GM12878 (cell line): ENCODE results near the gene SPTY2D1. TPM values are rescaled to one million over a fixed set of nuclear protein-coding genes. Genes with fewer than 3 reads are reported as not detected.

Experiments used
- ATF2 ChIP-seq: IDR thresholded peaks from 2 replicates; pipeline ENCODE4 v1.6.1; 2012; ENCODE audit warnings: low read length, inconsistent platforms
- BHLHE40 ChIP-seq, 2 experiments: fragments of 450-650 bp in 1 of 2; IDR thresholded peaks; 2 replicates each; pipeline ENCODE4 v1.6.1; 2011 to 2017; ENCODE audit warnings: low read depth in 2 of 2, borderline replicate concordance in 1 of 2, improper control_type of control experiment in 1 of 2, low read length in 1 of 2, mild to moderate bottlenecking in 1 of 2
- E2F8 ChIP-seq: fragments of 450-650 bp; IDR thresholded peaks from 2 replicates; pipeline ENCODE4 v1.6.1; 2018; ENCODE audit warnings: mild to moderate bottlenecking, low read depth, moderate library complexity; ENCODE audit not compliant: partially characterized antibody
- ELK1 ChIP-seq: IDR thresholded peaks from 2 replicates; pipeline ENCODE4 v1.6.1; 2012; ENCODE audit warnings: low read depth, low read length, improper control_type of control experiment
- EP300 ChIP-seq, 2 experiments: fragments of 150-350 bp in 1 of 2; IDR thresholded peaks; 2 replicates each; pipeline ENCODE4 v1.6.1; 2011 to 2012; ENCODE audit warnings: low read depth in 2 of 2, low read length in 2 of 2, borderline replicate concordance in 1 of 2, improper control_type of control experiment in 1 of 2, inconsistent platforms in 1 of 2; ENCODE audit not compliant: control insufficient read depth in 1 of 2
- IKZF1 ChIP-seq: fragments of 450-650 bp; conservative IDR thresholded peaks from 2 replicates; pipeline ENCODE4 v1.6.1; 2017; ENCODE audit warnings: antibody characterized with exemption, mild to moderate bottlenecking
- MYB ChIP-seq: fragments of 150-350 bp; IDR thresholded peaks from 2 replicates; pipeline ENCODE4 v1.6.1; 2014; ENCODE audit warnings: mild to moderate bottlenecking, low read depth, low read length, borderline replicate concordance
- TCF3 ChIP-seq: IDR thresholded peaks from 2 replicates; pipeline ENCODE4 v1.6.1; 2012; ENCODE audit warnings: low read depth, mild to moderate bottlenecking, low read length, borderline replicate concordance; ENCODE audit not compliant: insufficient read depth
- polyA plus RNA-seq, 11 experiments: library from polyadenylated mRNA; depleted of rRNA in 4 of 11; unstranded in 6 of 11; stranded (reverse) in 5 of 11; fragments of >200 nt; fragmentation: Nextera tagmentation in 4 of 11; fragmentation: Illumina TruSeq in 1 of 11; extraction: Ambion mirVana in 4 of 11; extraction: Trizol in 1 of 11; gene quantifications; 1 replicate in 1 of 11; 2 replicates in 10 of 11; pipeline versions ENCODE4 v1.2.1 to v1.2.3, GENCODE V29; 2011 to 2016; ENCODE audit warnings: inconsistent platforms in 2 of 11, missing spikeins in 2 of 11, low read depth in 1 of 11
- total RNA-seq, 4 experiments: library from RNA; depleted of rRNA in 3 of 4; stranded (reverse); fragments of >200 nt in 3 of 4; fragmentation: Illumina TruSeq in 1 of 4; extraction: Trizol in 1 of 4; gene quantifications; 2 replicates each; pipeline versions ENCODE4 v1.2.1 to v1.2.3, GENCODE V29; 2013 to 2021

The SPTY2D1 gene
- total and polyA plus RNA-seq, 10 of the 15 experiments (the other 5 are each of a cell fraction or from before 2014, with no cell fraction given), result 4.6 to 31.1 (median 15.5) TPM

GRCh38 chr11:18633256-18634139, 644 bp downstream of the SPTY2D1 start (continued):
- TF ChIP-seq IKZF1, result peak; percentile 23; the same call in 1 of the 2 replicates
- no peak for TF ChIP-seq MYB
- TF ChIP-seq EP300 (IDR thresholded peaks at IDR 0.05; ENCODE audit: borderline replicate concordance in 1 of 2, control insufficient read depth in 1 of 2, low read depth in 2 of 2, low read length in 2 of 2), result peak in 1 of 2 experiments; percentile 57; a peak in 2 of 4 replicates
- peak; percentile 16; the same call in 1 of the 2 replicates for TF ChIP-seq ATF2
- TF ChIP-seq TCF3, result 0 out of 2 replicates have a peak, but pooled peaks have one; percentile 46
- peak in 1 of 2 experiments; percentile 36; a peak in 1 of 4 replicates for TF ChIP-seq BHLHE40 (IDR thresholded peaks at IDR 0.05; ENCODE audit: borderline replicate concordance in 1 of 2, low read depth in 2 of 2, low read length in 1 of 2)
- no peak for TF ChIP-seq E2F8
- no peak for TF ChIP-seq ELK1
